Heart right ventricle (tissue), 16 donors: ENCODE measurements around the gene SCAANT1. TPM values are rescaled to one million over a fixed set of nuclear protein-coding genes. Genes with fewer than 3 reads are reported as not detected.

ENCODE experiments used
- ATAC-seq, 8 donors: fragments of 200-7000 bp; cut with Tn5 transposase; one replicate each; pipeline ENCODE4 v1.9.1; 2020; ENCODE audit warnings: mild to moderate bottlenecking in 8 of 8, moderate library complexity in 8 of 8, moderate number of reproducible peaks in 1 of 8
- DNase-seq, 2 donors: peaks; one replicate each; pipeline ENCODE4 v3.0.0-alpha.2; 2020
- H3K27ac ChIP-seq, 10 donors: fragments of 200-600 bp; sonication (generic) in 2 of 10; one replicate each; pipeline versions ENCODE4 v1.5.0 to v1.8.0; 2020 to 2022; ENCODE audit warnings: mild to moderate bottlenecking in 3 of 10
- H3K27me3 ChIP-seq, 7 donors: fragments of 200-600 bp; one replicate each; pipeline ENCODE4 v1.8.0; 2021 to 2022; ENCODE audit warnings: mild to moderate bottlenecking in 2 of 7
- H3K36me3 ChIP-seq, 9 donors: fragments of 200-600 bp; sonication (generic) in 1 of 9; one replicate each; pipeline versions ENCODE4 v1.5.0 to v1.8.0; 2020 to 2022; ENCODE audit warnings: mild to moderate bottlenecking in 2 of 9
- H3K4me1 ChIP-seq, 9 donors: fragments of 200-600 bp; sonication (generic) in 1 of 9; one replicate each; pipeline versions ENCODE4 v1.5.0 to v1.8.0; 2020 to 2022; ENCODE audit warnings: mild to moderate bottlenecking in 4 of 9
- H3K4me3 ChIP-seq, 10 donors: fragments of 200-600 bp; sonication (generic) in 2 of 10; one replicate each; pipeline versions ENCODE4 v1.5.0 to v1.8.0; 2020 to 2022; ENCODE audit warnings: mild to moderate bottlenecking in 7 of 10, moderate library complexity in 2 of 10
- H3K9me3 ChIP-seq, 11 donors: fragments of 200-600 bp in 10 of 11; sonication (generic) in 2 of 11; one replicate each; pipeline versions ENCODE4 v1.5.0 to v1.8.0; 2013 to 2022; ENCODE audit warnings: mild to moderate bottlenecking in 2 of 11, control low read depth in 1 of 11, moderate library complexity in 1 of 11
- CTCF ChIP-seq, 9 donors: fragments of 200-600 bp; sonication (generic) in 2 of 9; IDR thresholded peaks; one replicate each; pipeline versions ENCODE4 v1.5.0 to v1.8.0; 2021 to 2022; ENCODE audit warnings: antibody characterized with exemption in 9 of 9, mild to moderate bottlenecking in 5 of 9, moderate library complexity in 1 of 9
- WGBS, 2 donors: extraction: QIAGEN DNeasy Blood & Tissue Kit; methylation state at CpG; one replicate each; pipeline ENCODE4 v1.1.7; 2013; ENCODE audit warnings: inconsistent platforms in 1 of 2; 5-methylcytosine and 5-hydroxymethylcytosine counted together
- intact Hi-C, 10 donors: fragments of 100-400 bp; cut with DNase I; formaldehyde crosslinking; loops; one replicate each; pipeline versions ENCODE4 v1.11.1 to v1.14.2; 2022
- polyA plus RNA-seq, 2 donors: library from polyadenylated mRNA; stranded (reverse); fragments of 200-250 nt; gene quantifications; one replicate each; pipeline ENCODE4 v1.2.3, GENCODE V29; 2013
- total RNA-seq, 10 donors: library from RNA; stranded (reverse); fragmentation: NEBNext Ultra II Directional in 3 of 10; extraction: Animal tissue kit (Norgen Biotek cat#: 25700) in 3 of 10; gene quantifications; one replicate each; pipeline versions ENCODE4 v1.2.1 to v1.2.4, GENCODE V29; 2021 to 2023
- donor health status: Arrhythmogenic right ventricular cardiomyopathy.
- donor health status: ischemic (EF 13 %, LVEDD 7.1; RV severe dilation, severe dysfunction).
- donor health status: healthy with polysubstance abuse.
- donor health status: DM: no; HTN: yes; CAD: no.
- donor health status: DM: no; HTN: no; CAD: no.
- donor health status: ischemic (EF 25% LVEDD 6.9; RV normal size, moderate dysfunction).
- donor health status: ischemic (EF 25% LVEDD 5.7; RV mildly dilated, moderate dysfunction).
- donor health status: healthy.
- donor health status: DM: yes; HTN: yes; CAD: no.
- donor health status: Ischemic cardiomyopathy.
- donor health status: ischemic (EF 35%, LVEDD 5.7; RV mildly dilated, moderate dysfunction).
- donor health status: nonischemic (EF 11% LVEDD 7.7; RV severe dilation, severe dysfunction).
- donor health status: DM: yes; HTN: yes; CAD: no.
- donor health status: PGD.
- donor health status: ischemic (EF 29% LVEDD 5.4; RV normal size, mild dysfunction).
- donor health status: nonischemic (EF 23%, LVEDD 6.1; RV moderate dilation, normal function).

The SCAANT1 gene
- total and polyA plus RNA-seq, 12 donors, result not detected

GRCh38 chr3:63864965-63865327 lies 47.2 kb downstream of the SCAANT1 start:
- peak overlapping the region in 9 of 10 donors; percentile 69 to 97 (median 91) for H3K27ac ChIP-seq
- intact Hi-C loops, result loop anchor here in 8 of 10 donors (5.0 to 10.0 kb wide), 4 partner anchors 42 to 130 kb away; partner anchors contain the start of gene SCAANT1 (in 4 of the 8)

GRCh38 chr3:63864008-63864964 lies 47.9 kb downstream of the SCAANT1 start:
- H3K27ac ChIP-seq, result peak overlapping the region; percentile 69 to 97 (median 90)
- DNase-seq, result peak; percentile 41 to 50
- H3K4me1 ChIP-seq, result peaks cover 0 to 26% (median 19%) of the 10 kb centered on the region in 9 donors
- peak overlapping the region; percentile 74 to 98 (median 89) for H3K4me3 ChIP-seq
- peaks cover 0 to 16% (median 0%) of the 10 kb centered on the region in 9 donors for H3K36me3 ChIP-seq
- intact Hi-C loops, result loop anchor here in 6 of 10 donors (5.0 to 10.0 kb wide), 4 partner anchors 43 to 131 kb away; partner anchors contain the start of gene SCAANT1 (in 2 of the 6)
- H3K27me3 ChIP-seq, result no peaks in the 10 kb centered on the region
- TF ChIP-seq CTCF (IDR thresholded peaks at IDR 0.05), result no peak
- 0% methylated on average over 66 to 93 of the region's 93 CpGs for WGBS, 2 donors
- ATAC-seq, result peak; percentile 32 to 66 (median 46)
- no peaks in the 10 kb centered on the region for H3K9me3 ChIP-seq

More at GRCh38 chr3:63864965-63865327, 47.2 kb downstream of the SCAANT1 start:
- Histone ChIP-seq H3K4me1 (peaks cover 0 to 29% (median 19%) of the 10 kb centered on the region in 9 donors), H3K36me3 (peaks cover 0 to 16% (median 0%) of the 10 kb centered on the region in 9 donors), H3K4me3 (peak overlapping the region; percentile 74 to 98 (median 89)), H3K27me3 (no peaks in the 10 kb centered on the region), H3K9me3 (no peaks in the 10 kb centered on the region)
- DNase-seq, result no peak
- TF ChIP-seq CTCF (IDR thresholded peaks at IDR 0.05), result no peak
- WGBS, 2 donors, result 10 to 22% methylated on average over 3 of the region's 3 CpGs
- ATAC-seq, result no peak

GRCh38 chr3:63863150-63864007 lies 48.8 kb downstream of the SCAANT1 start, which contains the start of the genes ATXN7 and THOC7:
Gene ATXN7, plus strand, starts transcription at chr3:63863867. Its CDS starts 48,732 bp downstream, at chr3:63912599.
Gene THOC7, minus strand, starts transcription at chr3:63863805. Its CDS starts 15 bp downstream, at chr3:63863790.
- H3K4me1 ChIP-seq, result peaks cover 0 to 25% (median 19%) of the 10 kb centered on the region in 9 donors
- intact Hi-C loops, result loop anchor here in 6 of 10 donors (5.0 to 10.0 kb wide), 4 partner anchors 44 to 131 kb away; partner anchors contain the start of gene SCAANT1 (in 2 of the 6)
- WGBS, 2 donors, result 0 to 1% methylated on average over 58 to 87 of the region's 98 CpGs
- H3K27me3 ChIP-seq, result no peaks in the 10 kb centered on the region
- peak within 1 kb of the TSS; percentile 80 to 98 (median 92) for H3K27ac ChIP-seq
- ATAC-seq, result peak; percentile 68 to 90 (median 84)
- TF ChIP-seq CTCF (IDR thresholded peaks at IDR 0.05), result no peak
- H3K9me3 ChIP-seq, result no peaks in the 10 kb centered on the region
- DNase-seq, result peak; percentile 74 to 78
- H3K36me3 ChIP-seq, result peaks cover 0 to 16% (median 0%) of the 10 kb centered on the region in 9 donors
- peak within 1 kb of the TSS; percentile 74 to 100 (median 96) for H3K4me3 ChIP-seq
